H9 (cell line): ENCODE results near the gene GYS1. TPM values are rescaled to one million over a fixed set of nuclear protein-coding genes. Genes with fewer than 3 reads are reported as not detected.
A peak's percentile ranks its signal among the peaks of the same experiment; 100 is the strongest.

Experiments
- DNase-seq: peaks from one replicate; pipeline ENCODE4 v3.0.0-alpha.2; 2017
- H2AFZ ChIP-seq: one replicate; pipeline ENCODE4 v1.6.1; 2013; ENCODE audit warnings: mild to moderate bottlenecking, low read length, control low read depth, moderate library complexity
- H2AK5ac ChIP-seq: 2 replicates; pipeline ENCODE4 v1.6.1; 2013; ENCODE audit warnings: low read length, control low read depth, mixed read lengths; ENCODE audit not compliant: insufficient read length
- H2BK120ac ChIP-seq: one replicate; pipeline ENCODE4 v1.6.1; 2013; ENCODE audit warnings: low read depth, mild to moderate bottlenecking, low read length, control low read depth, inconsistent platforms; ENCODE audit not compliant: poor library complexity, severe bottlenecking
- H2BK12ac ChIP-seq: 2 replicates; pipeline ENCODE4 v1.6.1; 2013; ENCODE audit warnings: low read length, control low read depth, mixed read lengths, low read depth; ENCODE audit not compliant: insufficient read length
- H2BK15ac ChIP-seq: 2 replicates; pipeline ENCODE4 v1.6.1; 2013; ENCODE audit warnings: low read depth, low read length, control low read depth
- H2BK20ac ChIP-seq: one replicate; pipeline ENCODE4 v1.6.1; 2013; ENCODE audit warnings: low read depth, mild to moderate bottlenecking, low read length, control low read depth, inconsistent platforms; ENCODE audit not compliant: poor library complexity, severe bottlenecking
- H2BK5ac ChIP-seq: 2 replicates; pipeline ENCODE4 v1.6.1; 2013; ENCODE audit warnings: low read length, control low read depth, mixed read lengths; ENCODE audit not compliant: insufficient read length
- H3K14ac ChIP-seq: 2 replicates; pipeline ENCODE4 v1.6.1; 2013; ENCODE audit warnings: low read length, control low read depth; ENCODE audit not compliant: insufficient read depth
- H3K18ac ChIP-seq: 2 replicates; pipeline ENCODE4 v1.6.1; 2013; ENCODE audit warnings: low read depth, mild to moderate bottlenecking, mixed read lengths, low read length, control low read depth; ENCODE audit not compliant: insufficient read length
- H3K23ac ChIP-seq: 2 replicates; pipeline ENCODE4 v1.6.1; 2013; ENCODE audit warnings: low read length, control low read depth, mixed read lengths, low read depth; ENCODE audit not compliant: insufficient read length
- H3K23me2 ChIP-seq: 2 replicates; pipeline ENCODE4 v1.6.1; 2013; ENCODE audit warnings: low read depth, mild to moderate bottlenecking, mixed read lengths, low read length, control low read depth; ENCODE audit not compliant: insufficient read length, poor library complexity, severe bottlenecking
- H3K27ac ChIP-seq: 2 replicates; pipeline ENCODE4 v1.5.1; 2013; ENCODE audit warnings: low read length, control low read depth, mixed read lengths, low read depth; ENCODE audit not compliant: insufficient read length
- H3K27me3 ChIP-seq: 2 replicates; pipeline ENCODE4 v1.6.1; 2013; ENCODE audit warnings: low read length, control low read depth, inconsistent platforms; ENCODE audit not compliant: insufficient read depth
- H3K4ac ChIP-seq: 2 replicates; pipeline ENCODE4 v1.6.1; 2013; ENCODE audit warnings: low read depth, mild to moderate bottlenecking, control low read depth, inconsistent platforms, low read length, moderate library complexity
- H3K4me1 ChIP-seq: 2 replicates; pipeline ENCODE4 v1.6.1; 2013; ENCODE audit warnings: low read length, control low read depth, inconsistent platforms; ENCODE audit not compliant: insufficient read depth
- H3K4me2 ChIP-seq: 2 replicates; pipeline ENCODE4 v1.6.1; 2013; ENCODE audit warnings: low read length, control low read depth, mixed read lengths; ENCODE audit not compliant: insufficient read length, insufficient read depth
- H3K56ac ChIP-seq: 2 replicates; pipeline ENCODE4 v1.6.1; 2013; ENCODE audit warnings: low read depth, mild to moderate bottlenecking, mixed read lengths, low read length, control low read depth; ENCODE audit not compliant: insufficient read length
- H3K79me1 ChIP-seq: 2 replicates; pipeline ENCODE4 v1.6.1; 2013; ENCODE audit warnings: low read depth, mild to moderate bottlenecking, moderate library complexity, low read length, control low read depth, inconsistent platforms; ENCODE audit not compliant: insufficient read depth, poor library complexity, severe bottlenecking
- H3K79me2 ChIP-seq: 2 replicates; pipeline ENCODE4 v1.6.1; 2013; ENCODE audit warnings: low read length, control low read depth, inconsistent platforms; ENCODE audit not compliant: insufficient read depth
- H3K9ac ChIP-seq: 2 replicates; pipeline ENCODE4 v1.6.1; 2013; ENCODE audit warnings: low read length, control low read depth, mixed read lengths; ENCODE audit not compliant: insufficient read length; ENCODE audit errors: extremely low read depth
- H3K9me3 ChIP-seq: one replicate; pipeline ENCODE4 v1.6.1; 2013; ENCODE audit warnings: low read depth, low read length, inconsistent platforms; ENCODE audit not compliant: control insufficient read depth
- H3T11ph ChIP-seq: one replicate; pipeline ENCODE4 v1.6.1; 2013; ENCODE audit warnings: mild to moderate bottlenecking, low read length, control low read depth, inconsistent platforms
- H4K20me1 ChIP-seq: one replicate; pipeline ENCODE4 v1.6.1; 2013; ENCODE audit not compliant: control insufficient read depth, insufficient read length, insufficient read depth
- H4K5ac ChIP-seq: 2 replicates; pipeline ENCODE4 v1.6.1; 2013; ENCODE audit warnings: low read depth, mild to moderate bottlenecking, mixed read lengths, low read length, control low read depth; ENCODE audit not compliant: insufficient read length
- H4K8ac ChIP-seq: replicated peaks from 2 replicates; pipeline ENCODE4 v1.6.1; 2013; ENCODE audit warnings: low read length, control low read depth, mixed read lengths, low read depth; ENCODE audit not compliant: insufficient read length
- H4K91ac ChIP-seq: 2 replicates; pipeline ENCODE4 v1.6.1; 2013; ENCODE audit warnings: low read depth, mild to moderate bottlenecking, moderate library complexity, mixed read lengths, low read length, control low read depth; ENCODE audit not compliant: insufficient read length
- H3K27ac Mint-ChIP-seq, 3 experiments: 2 replicates in 2 of 3; 3 replicates in 1 of 3; pipeline ENCODE4 v1.8.0; 2020 to 2021; ENCODE audit warnings: mixed read lengths in 3 of 3, mild to moderate bottlenecking in 1 of 3, moderate library complexity in 1 of 3
- H3K27me3 Mint-ChIP-seq: 2 replicates; pipeline ENCODE4 v1.8.0; 2021; ENCODE audit warnings: low read depth, mild to moderate bottlenecking, moderate library complexity, mixed read lengths
- H3K36me3 Mint-ChIP-seq, 3 experiments: 2 replicates in 2 of 3; 3 replicates in 1 of 3; pipeline ENCODE4 v1.8.0; 2020 to 2021; ENCODE audit warnings: low read depth in 3 of 3, mixed read lengths in 3 of 3; ENCODE audit not compliant: insufficient read depth in 1 of 3
- H3K4me1 Mint-ChIP-seq, 2 experiments: 2 replicates each; pipeline ENCODE4 v1.8.0; 2020; ENCODE audit warnings: mixed read lengths in 2 of 2
- H3K4me3 Mint-ChIP-seq, 2 experiments: 2 replicates in 1 of 2; 3 replicates in 1 of 2; pipeline ENCODE4 v1.8.0; 2020 to 2021; ENCODE audit warnings: mild to moderate bottlenecking in 2 of 2, mixed read lengths in 2 of 2, moderate library complexity in 1 of 2
- H3K9me3 Mint-ChIP-seq, 2 experiments: 2 replicates in 1 of 2; 3 replicates in 1 of 2; pipeline ENCODE4 v1.8.0; 2020; ENCODE audit warnings: mild to moderate bottlenecking in 2 of 2, mixed read lengths in 2 of 2, moderate library complexity in 1 of 2
- CTCF ChIP-seq: fragments of 200-600 bp; sonication (generic); conservative IDR thresholded peaks from 3 replicates; pipeline ENCODE4 v1.8.0; 2021; ENCODE audit warnings: antibody characterized with exemption, mild to moderate bottlenecking
- WGBS: extraction: QIAGEN DNeasy Blood & Tissue Kit; methylation state at CpG from one replicate; pipeline ENCODE4 v1.1.7; 2013; ENCODE audit warnings: missing lambda C conversion rate, low lambda C conversion rate, mixed read lengths; ENCODE audit not compliant: insufficient read length; ENCODE audit errors: extremely low coverage; 5-methylcytosine and 5-hydroxymethylcytosine counted together
- total RNA-seq: library from RNA; stranded (reverse); gene quantifications from 2 replicates; pipeline ENCODE4 v1.2.1, GENCODE V29; 2021

The GYS1 gene
- total RNA-seq, 1 experiment from 2014 or later: 44.3 TPM

- no peak overlapping the region for H2BK120ac ChIP-seq
- no peak overlapping the region for H3K4me3 Mint-ChIP-seq
- H3K27ac Mint-ChIP-seq: peak overlapping the region in 2 of 3 experiments; percentile 61 to 81; a peak in 2 of 7 replicates
- no peak for DNase-seq
- no peaks in the 10 kb centered on the region for H3K23me2 ChIP-seq
- H3K79me2 ChIP-seq: no peaks in the 10 kb centered on the region
- H2BK5ac ChIP-seq: no peak overlapping the region
- no peak overlapping the region for H3K18ac ChIP-seq
- H3K79me1 ChIP-seq: no peaks in the 10 kb centered on the region
- H4K20me1 ChIP-seq: no peaks in the 10 kb centered on the region
- no peaks in the 10 kb centered on the region for H3K27me3 ChIP-seq
- no peak for TF ChIP-seq CTCF
- H2BK15ac ChIP-seq: no peak overlapping the region
- H3K9me3 Mint-ChIP-seq: no peaks in the 10 kb centered on the region; a peak in 1 of 5 replicates
- no peak overlapping the region for H4K91ac ChIP-seq
- no peak overlapping the region for H3K4me2 ChIP-seq
- H2BK20ac ChIP-seq: no peak overlapping the region
- H3K4ac ChIP-seq: no peak overlapping the region
- H2AK5ac ChIP-seq: no peak overlapping the region
- no peak overlapping the region for H3T11ph ChIP-seq
- H3K27ac ChIP-seq: no peak overlapping the region
- no peak overlapping the region for H3K23ac ChIP-seq
- H3K27me3 Mint-ChIP-seq: no peaks in the 10 kb centered on the region
- no peak overlapping the region for H2BK12ac ChIP-seq
- no CpG with 5 or more reads among the region's 9 CpGs for WGBS
- H4K5ac ChIP-seq: no peak overlapping the region
- H4K8ac ChIP-seq: no peak overlapping the region
- no peaks in the 10 kb centered on the region for H3K4me1 Mint-ChIP-seq
- no peak overlapping the region for H3K9ac ChIP-seq
- H3K4me1 ChIP-seq: no peaks in the 10 kb centered on the region
- H3K56ac ChIP-seq: no peak overlapping the region
- H3K36me3 Mint-ChIP-seq: peaks cover 22 to 67% (median 51%) of the 10 kb centered on the region in 3 experiments
- H3K14ac ChIP-seq: no peak overlapping the region
- H2AFZ ChIP-seq: no peak overlapping the region
- H3K9me3 ChIP-seq: no peaks in the 10 kb centered on the region
These were observed 10.8 kb downstream of the GYS1 start for GRCh38 chr19:48982280-48982679.
